GM12878 (cell line): Measurements from ENCODE around the gene TKTL1. TPM values are rescaled to one million over a fixed set of nuclear protein-coding genes. Genes with fewer than 3 reads are reported as not detected.

Experiments
- ATAC-seq: fragments of 200-7000 bp; cut with Tn5 transposase; 3 replicates; pipeline ENCODE4 v1.9.1; 2020; ENCODE audit warnings: mild to moderate bottlenecking, moderate library complexity
- BruUV-seq: library from RNA; stranded (reverse); fragments of 400-500 nt; replicated peaks from 2 replicates; lab custom pipeline; 2021; lab: Mats Ljungman, UMichigan
- CTCF ChIA-PET: fragments of 300-600 bp; sonication (Branson Sonifier 250); formaldehyde crosslinking; extraction: SDS; loops from one replicate; lab custom pipeline; 2021; ENCODE audit warnings: inconsistent platforms; lab: Yijun Ruan, JAX
- POLR2A ChIA-PET: fragments of 350-600 bp; formaldehyde crosslinking; extraction: SDS; loops from one replicate; lab custom pipeline; 2021; ENCODE audit warnings: inconsistent platforms; lab: Charles Lee
- RAD21 ChIA-PET: fragments of 300-600 bp; sonication (Branson Sonifier 250); formaldehyde crosslinking; loops from one replicate; lab custom pipeline; 2023; ENCODE audit warnings: antibody characterized with exemption; ENCODE audit not compliant: unreplicated experiment; lab: Charles Lee
- SMC1A ChIA-PET: fragments of 300-600 bp; sonication (Branson Sonifier 250); formaldehyde crosslinking; loops from one replicate; lab custom pipeline; 2023; ENCODE audit not compliant: unreplicated experiment, uncharacterized antibody; lab: Charles Lee
- DNase-seq: peaks from one replicate; pipeline ENCODE4 v3.0.0-alpha.2; 2011; ENCODE audit warnings: low read depth, low spot score
- FAIRE-seq: peaks from 3 replicates; lab custom pipeline; 2011; peaks lifted over from hg19 to GRCh38; lab: Jason Lieb, UNC
- H2AFZ ChIP-seq: 2 replicates; pipeline ENCODE4 v1.6.0; 2011; ENCODE audit warnings: low read depth, low read length, control low read depth; ENCODE audit not compliant: control insufficient read depth
- H3K27ac ChIP-seq: 2 replicates; pipeline ENCODE4 v1.5.1; 2011; ENCODE audit warnings: control low read depth; ENCODE audit not compliant: control insufficient read depth, insufficient read depth
- H3K27me3 ChIP-seq, 2 experiments: replicated peaks in 1 of 2; 2 replicates each; pipeline versions ENCODE4 v1.6.0 to v1.6.1; 2011; ENCODE audit warnings: low read length in 1 of 2; ENCODE audit not compliant: control insufficient read depth in 2 of 2, insufficient read depth in 2 of 2
- H3K36me3 ChIP-seq, 2 experiments: 2 replicates each; pipeline ENCODE4 v1.5.1; 2011; ENCODE audit warnings: low read length in 1 of 2; ENCODE audit not compliant: control insufficient read depth in 2 of 2, insufficient read depth in 2 of 2
- H3K4me1 ChIP-seq: 2 replicates; pipeline ENCODE4 v1.6.1; 2011; ENCODE audit warnings: mild to moderate bottlenecking, low read length, moderate library complexity, mixed read lengths; ENCODE audit not compliant: control insufficient read depth, insufficient read depth
- H3K4me2 ChIP-seq: 2 replicates; pipeline ENCODE4 v1.6.0; 2011; ENCODE audit warnings: control low read depth; ENCODE audit not compliant: control insufficient read depth, insufficient read depth
- H3K4me3 ChIP-seq: fragments of 200-600 bp; sonication (generic); 2 replicates; pipeline ENCODE4 v1.5.1; 2016
- H3K79me2 ChIP-seq: 2 replicates; pipeline ENCODE4 v1.6.0; 2011; ENCODE audit warnings: low read length; ENCODE audit not compliant: control insufficient read depth, insufficient read depth
- H3K9ac ChIP-seq: 2 replicates; pipeline ENCODE4 v1.8.0; 2011; ENCODE audit warnings: low read length, control low read depth, mixed read lengths; ENCODE audit not compliant: control insufficient read depth, insufficient read depth
- H3K9me3 ChIP-seq: replicated peaks from 3 replicates; pipeline ENCODE4 v1.5.1; 2011; ENCODE audit warnings: mild to moderate bottlenecking, low read length; ENCODE audit not compliant: control insufficient read depth, insufficient read depth
- H4K20me1 ChIP-seq: 2 replicates; pipeline ENCODE4 v1.6.0; 2011; ENCODE audit not compliant: control insufficient read depth, insufficient read depth
- CREM ChIP-seq: IDR thresholded peaks from 2 replicates; pipeline ENCODE4 v1.6.1; 2014; ENCODE audit warnings: antibody characterized with exemption, low read depth
- DPF2 ChIP-seq: fragments of 450-650 bp; IDR thresholded peaks from 2 replicates; pipeline ENCODE4 v1.6.1; 2017; ENCODE audit warnings: mild to moderate bottlenecking
- E2F8 ChIP-seq: fragments of 450-650 bp; IDR thresholded peaks from 2 replicates; pipeline ENCODE4 v1.6.1; 2018; ENCODE audit warnings: mild to moderate bottlenecking, low read depth, moderate library complexity; ENCODE audit not compliant: partially characterized antibody
- IKZF1 ChIP-seq: fragments of 450-650 bp; conservative IDR thresholded peaks from 2 replicates; pipeline ENCODE4 v1.6.1; 2017; ENCODE audit warnings: antibody characterized with exemption, mild to moderate bottlenecking
- IKZF2 ChIP-seq, 2 experiments: fragments of 450-650 bp; IDR thresholded peaks; 2 replicates each; pipeline ENCODE4 v1.6.1; 2017; ENCODE audit warnings: mild to moderate bottlenecking in 2 of 2, moderate library complexity in 2 of 2
- LARP7 ChIP-seq: fragments of 450-650 bp; IDR thresholded peaks from 2 replicates; pipeline ENCODE4 v1.6.1; 2017; ENCODE audit warnings: mild to moderate bottlenecking
- NR2F1 ChIP-seq: fragments of 450-650 bp; conservative IDR thresholded peaks from 2 replicates; pipeline ENCODE4 v1.6.1; 2017; ENCODE audit warnings: mild to moderate bottlenecking
- POLR2A ChIP-seq: IDR thresholded peaks from 2 replicates; pipeline ENCODE4 v1.6.1; 2011; ENCODE audit warnings: low read depth, mild to moderate bottlenecking, low read length
- POLR2AphosphoS2 ChIP-seq: IDR thresholded peaks from 2 replicates; pipeline ENCODE4 v1.6.1; 2011; ENCODE audit warnings: low read depth, mild to moderate bottlenecking, low read length, improper control_type of control experiment, moderate library complexity
- RUNX3 ChIP-seq: IDR thresholded peaks from 2 replicates; pipeline ENCODE4 v1.6.1; 2012; ENCODE audit warnings: low read length, inconsistent platforms
- TCF3 ChIP-seq: IDR thresholded peaks from 2 replicates; pipeline ENCODE4 v1.6.1; 2012; ENCODE audit warnings: low read depth, mild to moderate bottlenecking, low read length, borderline replicate concordance; ENCODE audit not compliant: insufficient read depth
- ZBTB33 ChIP-seq: fragments of 450-650 bp; IDR thresholded peaks from 2 replicates; pipeline ENCODE4 v1.6.1; 2017; ENCODE audit warnings: mild to moderate bottlenecking
- ZNF217 ChIP-seq: fragments of 450-650 bp; IDR thresholded peaks from 2 replicates; pipeline ENCODE4 v1.6.1; 2017; ENCODE audit warnings: antibody characterized with exemption, mild to moderate bottlenecking
- ZNF687 ChIP-seq: fragments of 450-650 bp; IDR thresholded peaks from 2 replicates; pipeline ENCODE4 v1.6.1; 2017; ENCODE audit warnings: mild to moderate bottlenecking, moderate library complexity
- WGBS: methylation state at CpG from one replicate; pipeline ENCODE4 v1.1.6; 2016; ENCODE audit warnings: low lambda C conversion rate; ENCODE audit not compliant: insufficient replicate concordance, insufficient coverage; ENCODE audit errors: missing lambda C conversion rate; 5-methylcytosine and 5-hydroxymethylcytosine counted together
- in situ Hi-C: fragments of 300-500 bp; cut with MboI; formaldehyde crosslinking; loops from 9 replicates; pipeline ENCODE4 v1.14.3; 2018; ENCODE audit warnings: mixed read lengths
- intact Hi-C: fragments of 100-400 bp; cut with micrococcal nuclease; formaldehyde crosslinking; loops from one replicate; pipeline ENCODE4 v1.14.2; 2022; ENCODE audit not compliant: unreplicated experiment
- polyA plus RNA-seq, 11 experiments: library from polyadenylated mRNA; depleted of rRNA in 4 of 11; unstranded in 6 of 11; stranded (reverse) in 5 of 11; fragments of >200 nt; fragmentation: Nextera tagmentation in 4 of 11; fragmentation: Illumina TruSeq in 1 of 11; extraction: Ambion mirVana in 4 of 11; extraction: Trizol in 1 of 11; gene quantifications; 1 replicate in 1 of 11; 2 replicates in 10 of 11; pipeline versions ENCODE4 v1.2.1 to v1.2.3, GENCODE V29; 2011 to 2016; ENCODE audit warnings: inconsistent platforms in 2 of 11, missing spikeins in 2 of 11, low read depth in 1 of 11
- total RNA-seq, 4 experiments: library from RNA; depleted of rRNA in 3 of 4; stranded (reverse); fragments of >200 nt in 3 of 4; fragmentation: Illumina TruSeq in 1 of 4; extraction: Trizol in 1 of 4; gene quantifications; 2 replicates each; pipeline versions ENCODE4 v1.2.1 to v1.2.3, GENCODE V29; 2013 to 2021

TKTL1 gene
- total and polyA plus RNA-seq, 10 of the 15 experiments (the other 5 are each of a cell fraction or from before 2014, with no cell fraction given): 0.01 to 0.07 TPM; not detected in 8

- H3K4me2 ChIP-seq: peak overlapping the region; percentile 68; the same call in 1 of the 2 replicates
- ATAC-seq (peak; percentile 13), DNase-seq (no peak), FAIRE-seq (no peak)
- peaks cover 8% of the 10 kb centered on the region for H3K4me1 ChIP-seq
- ChIA-PET RAD21 (no interaction called here), POLR2A (interaction anchor here (0.6 to 1.3 kb wide), 7 partner anchors 7 to 455 kb away, joined by 3 to 6 read pairs (median 3); partner anchors contain the start of gene PLXNA3), CTCF (no interaction called here), SMC1A (interaction anchor here (1.0 kb wide), 1 partner anchor 9 kb away, joined by 3 read pairs; no protein-coding TSS in a partner anchor)
- H2AFZ ChIP-seq: peak overlapping the region; percentile 34
- in situ Hi-C loops (loop anchor here (5.0 kb wide), 1 partner anchor 159 kb away; no protein-coding TSS in a partner anchor), intact Hi-C loops (loop anchor here (10.0 kb wide), 1 partner anchor 47 kb away; the partner anchor contains the start of gene ATP6AP1)
- peaks cover 15% of the 10 kb centered on the region for H3K79me2 ChIP-seq
- WGBS: 31% methylated on average over 67 of the region's 79 CpGs
- H4K20me1 ChIP-seq: no peaks in the 10 kb centered on the region
- no peaks in the 10 kb centered on the region for H3K27me3 ChIP-seq
- H3K9me3 ChIP-seq: no peaks in the 10 kb centered on the region; the same call in 2 of the 3 replicates
- H3K4me3 ChIP-seq: peak overlapping the region; percentile 63; the same call in 1 of the 2 replicates
- H3K27ac ChIP-seq: peak overlapping the region; percentile 81
- BruUV-seq: no TSS peak
- no peaks in the 10 kb centered on the region; a peak in 1 of 4 replicates for H3K36me3 ChIP-seq
- peak overlapping the region; percentile 69 for H3K9ac ChIP-seq
- TF ChIP-seq ZBTB33: no peak
- no peak for TF ChIP-seq ZNF217
- TF ChIP-seq RUNX3: 0 out of 2 replicates have a peak, but pooled peaks have one; percentile 23
- no peak for TF ChIP-seq E2F8
- TF ChIP-seq IKZF2 (IDR thresholded peaks at IDR 0.05): 0 out of 4 replicates have a peak, but pooled peaks of 1 of the 2 experiments have one; percentile 35
- TF ChIP-seq POLR2A: peak; percentile 76
- peak; percentile 60; the same call in 1 of the 2 replicates for TF ChIP-seq ZNF687
- peak; percentile 63; the same call in 1 of the 2 replicates for TF ChIP-seq DPF2
- TF ChIP-seq TCF3: 0 out of 2 replicates have a peak, but pooled peaks have one; percentile 18
- 0 out of 2 replicates have a peak, but pooled peaks have one; percentile 46 for TF ChIP-seq IKZF1
- 0 out of 2 replicates have a peak, but pooled peaks have one; percentile 44 for TF ChIP-seq POLR2AphosphoS2
- TF ChIP-seq NR2F1: 0 out of 2 replicates have a peak, but pooled peaks have one; percentile 8
- TF ChIP-seq LARP7: peak; percentile 67; the same call in 1 of the 2 replicates
- TF ChIP-seq CREM: peak; percentile 42; the same call in 1 of the 2 replicates
Observed at GRCh38 chrX:154378059-154378798, 82.6 kb downstream of the TKTL1 start.
